ENCODE data around the gene RASL11B.
A peak's percentile ranks its signal among the peaks of the same experiment; 100 is the strongest.

RASL11B gene

GRCh38 chr4:52892880-52893279 is 30.8 kb downstream of the RASL11B start:
- TF ChIP-seq POLR2A (IDR thresholded peaks at IDR 0.05; ENCODE audit: low read depth, low read length): no peak
- DNase-seq (ENCODE audit: insufficient read length, low spot score): no peak
- no peak for FAIRE-seq

- no peak for TF ChIP-seq POLR2A (IDR thresholded peaks at IDR 0.05; ENCODE audit: low read depth, low read length)
- FAIRE-seq (no peak), DNase-seq (ENCODE audit: insufficient read length, low spot score) (no peak)
These were observed 32.3 kb downstream of the RASL11B start for GRCh38 chr4:52894443-52894842.

- TF ChIP-seq POLR2A (IDR thresholded peaks at IDR 0.05; ENCODE audit: low read depth, low read length): no peak
- FAIRE-seq: no peak
- DNase-seq (ENCODE audit: insufficient read length, low spot score): no peak
These were observed 41.2 kb downstream of the RASL11B start for GRCh38 chr4:52903273-52903672.

- DNase-seq (ENCODE audit: insufficient read length, low spot score): no peak
- FAIRE-seq: no peak
- TF ChIP-seq POLR2A (IDR thresholded peaks at IDR 0.05; ENCODE audit: low read depth, low read length): no peak
These were observed 42.3 kb downstream of the RASL11B start for GRCh38 chr4:52904421-52904820.

GRCh38 chr4:52907510-52907909 is 45.4 kb downstream of the RASL11B start:
- TF ChIP-seq POLR2A (IDR thresholded peaks at IDR 0.05; ENCODE audit: low read depth, low read length): no peak
- DNase-seq (ENCODE audit: insufficient read length, low spot score) (no peak), FAIRE-seq (no peak)

GRCh38 chr4:52910115-52910514 is 48.0 kb downstream of the RASL11B start:
- DNase-seq (ENCODE audit: insufficient read length, low spot score): no peak
- FAIRE-seq: no peak
- TF ChIP-seq POLR2A (IDR thresholded peaks at IDR 0.05; ENCODE audit: low read depth, low read length): no peak

GRCh38 chr4:52911684-52912294 is 49.7 kb downstream of the RASL11B start:
- TF ChIP-seq POLR2A (IDR thresholded peaks at IDR 0.05; ENCODE audit: low read depth, low read length): no peak
- DNase-seq (ENCODE audit: insufficient read length, low spot score): peak; percentile 32
- no peak for FAIRE-seq

GRCh38 chr4:52912608-52913007 is 50.5 kb downstream of the RASL11B start:
- no peak for DNase-seq (ENCODE audit: insufficient read length, low spot score)

GRCh38 chr4:52914051-52914605 is 52.0 kb downstream of the RASL11B start:
- DNase-seq (ENCODE audit: insufficient read length, low spot score): no peak
- no peak for FAIRE-seq
- TF ChIP-seq POLR2A (IDR thresholded peaks at IDR 0.05; ENCODE audit: low read depth, low read length): no peak

More at GRCh38 chr4:52912608-52913007, 50.5 kb downstream of the RASL11B start:
- no peak for FAIRE-seq
- no peak for TF ChIP-seq POLR2A (IDR thresholded peaks at IDR 0.05; ENCODE audit: low read depth, low read length)

- DNase-seq (ENCODE audit: insufficient read length, low spot score): no peak
- no peak for TF ChIP-seq POLR2A (IDR thresholded peaks at IDR 0.05; ENCODE audit: low read depth, low read length)
- FAIRE-seq: no peak
These were observed 53.1 kb downstream of the RASL11B start for GRCh38 chr4:52915191-52915590.

GRCh38 chr4:52915730-52916300 is 53.7 kb downstream of the RASL11B start:
- no peak for TF ChIP-seq POLR2A (IDR thresholded peaks at IDR 0.05; ENCODE audit: low read depth, low read length)
- FAIRE-seq (no peak), DNase-seq (ENCODE audit: insufficient read length, low spot score) (no peak)

Measured in H54 (cell line).